ENCODE data around the gene SCP2D1.

GRCh38 chr20:18773566-18773965 is 40.0 kb upstream of the SCP2D1 start:
- TF ChIP-seq, protein P1, sequence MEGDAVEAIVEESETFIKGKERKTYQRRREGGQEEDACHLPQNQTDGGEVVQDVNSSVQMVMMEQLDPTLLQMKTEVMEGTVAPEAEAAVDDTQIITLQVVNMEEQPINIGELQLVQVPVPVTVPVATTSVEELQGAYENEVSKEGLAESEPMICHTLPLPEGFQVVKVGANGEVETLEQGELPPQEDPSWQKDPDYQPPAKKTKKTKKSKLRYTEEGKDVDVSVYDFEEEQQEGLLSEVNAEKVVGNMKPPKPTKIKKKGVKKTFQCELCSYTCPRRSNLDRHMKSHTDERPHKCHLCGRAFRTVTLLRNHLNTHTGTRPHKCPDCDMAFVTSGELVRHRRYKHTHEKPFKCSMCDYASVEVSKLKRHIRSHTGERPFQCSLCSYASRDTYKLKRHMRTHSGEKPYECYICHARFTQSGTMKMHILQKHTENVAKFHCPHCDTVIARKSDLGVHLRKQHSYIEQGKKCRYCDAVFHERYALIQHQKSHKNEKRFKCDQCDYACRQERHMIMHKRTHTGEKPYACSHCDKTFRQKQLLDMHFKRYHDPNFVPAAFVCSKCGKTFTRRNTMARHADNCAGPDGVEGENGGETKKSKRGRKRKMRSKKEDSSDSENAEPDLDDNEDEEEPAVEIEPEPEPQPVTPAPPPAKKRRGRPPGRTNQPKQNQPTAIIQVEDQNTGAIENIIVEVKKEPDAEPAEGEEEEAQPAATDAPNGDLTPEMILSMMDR (IDR thresholded peaks at IDR 0.05; ENCODE audit: extremely low read depth in 1 of 2, insufficient read depth in 1 of 2, low read depth in 1 of 2, low read length in 2 of 2) = no peak
- TF ChIP-seq EZH2 (IDR thresholded peaks at IDR 0.05; ENCODE audit: borderline replicate concordance, low read depth, low read length, severe bottlenecking) = no peak
- no peak for TF ChIP-seq POLR2A (IDR thresholded peaks at IDR 0.05; ENCODE audit: low read depth, low read length)
